ENCODE results near the gene SPATA13.

The SPATA13 gene

DNA sequence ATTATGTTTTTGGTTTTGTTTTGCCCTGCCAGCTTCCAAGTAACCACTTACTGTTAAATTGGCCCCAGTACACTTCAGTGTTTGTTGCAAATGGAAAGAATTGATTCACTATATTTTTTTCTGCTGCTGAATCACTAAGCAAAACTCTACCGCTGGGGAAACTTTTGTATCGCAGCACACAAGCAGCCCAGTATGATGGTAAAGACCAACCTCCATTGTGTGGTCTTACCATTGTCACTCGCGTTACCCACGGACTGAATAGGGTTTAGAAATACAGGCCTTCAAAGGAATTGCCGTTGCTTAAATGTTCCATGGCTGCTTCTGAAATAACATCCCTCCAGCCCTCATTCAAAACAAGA lies 7.9 kb downstream of the SPATA13 start:
- no peak for DNase-seq

DNA sequence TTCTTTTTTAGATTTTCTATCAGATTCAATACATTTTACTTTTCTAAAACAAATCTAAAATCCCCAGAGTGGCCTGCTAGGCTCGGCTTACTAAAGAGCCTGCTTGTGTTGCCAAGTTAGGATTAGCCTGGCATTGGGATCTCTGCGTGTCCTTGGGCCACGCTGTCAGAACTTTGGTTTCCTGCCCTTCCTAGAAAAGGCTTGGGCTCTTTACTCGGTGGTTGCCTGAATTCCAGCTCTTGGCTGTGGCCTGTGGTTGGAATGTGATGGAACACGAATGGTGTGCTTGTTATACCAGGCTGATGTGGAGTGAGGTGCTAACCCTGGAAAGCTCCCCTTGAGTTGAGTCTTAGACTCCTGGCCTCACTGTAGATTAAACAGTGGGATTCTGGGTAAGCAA lies 8.5 kb downstream of the SPATA13 start:
- DNase-seq: no peak

DNA sequence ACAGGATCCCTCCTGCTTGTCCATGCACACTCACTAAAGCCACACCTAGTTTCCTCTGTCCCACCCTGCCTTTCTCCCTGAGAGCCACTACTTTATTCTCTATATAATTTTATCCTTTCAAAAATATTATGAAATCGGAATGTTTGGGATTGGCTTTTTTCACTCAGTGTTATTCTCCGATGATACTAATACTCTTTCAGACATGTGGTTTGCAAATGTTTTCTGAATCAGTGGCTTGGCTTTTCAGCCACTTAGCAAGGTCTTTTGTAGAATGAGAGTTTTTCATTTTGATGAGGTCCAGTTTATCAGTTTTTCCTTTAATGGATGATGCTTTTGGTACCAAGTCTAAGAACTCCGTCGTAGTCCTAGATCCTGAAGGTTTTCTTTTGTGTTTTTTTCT lies 11.6 kb downstream of the SPATA13 start:
- no peak for DNase-seq

DNA sequence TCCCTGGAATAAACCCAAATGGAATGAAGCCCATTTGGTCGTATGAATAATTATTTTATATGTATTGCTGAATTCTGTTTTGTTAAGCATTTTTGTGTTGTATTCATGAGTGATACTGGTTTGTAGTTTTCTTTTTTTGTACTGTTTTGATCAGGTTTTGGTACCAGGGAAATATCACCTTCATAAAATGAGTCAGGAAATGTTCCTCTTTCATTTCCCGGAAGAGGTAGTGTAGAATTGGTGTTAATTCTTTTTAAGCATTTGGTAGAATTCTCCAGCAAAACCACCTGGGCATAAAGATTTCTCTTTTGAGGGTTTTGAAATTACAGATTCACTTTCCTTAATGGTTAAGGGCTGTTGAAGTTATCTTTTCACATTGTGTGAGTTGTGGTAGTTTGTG lies 13.3 kb downstream of the SPATA13 start:
- DNase-seq: no peak

- DNase-seq: no peak
Measured at GRCh38 chr13:24175847-24176246, 15.3 kb downstream of the SPATA13 start.

DNA sequence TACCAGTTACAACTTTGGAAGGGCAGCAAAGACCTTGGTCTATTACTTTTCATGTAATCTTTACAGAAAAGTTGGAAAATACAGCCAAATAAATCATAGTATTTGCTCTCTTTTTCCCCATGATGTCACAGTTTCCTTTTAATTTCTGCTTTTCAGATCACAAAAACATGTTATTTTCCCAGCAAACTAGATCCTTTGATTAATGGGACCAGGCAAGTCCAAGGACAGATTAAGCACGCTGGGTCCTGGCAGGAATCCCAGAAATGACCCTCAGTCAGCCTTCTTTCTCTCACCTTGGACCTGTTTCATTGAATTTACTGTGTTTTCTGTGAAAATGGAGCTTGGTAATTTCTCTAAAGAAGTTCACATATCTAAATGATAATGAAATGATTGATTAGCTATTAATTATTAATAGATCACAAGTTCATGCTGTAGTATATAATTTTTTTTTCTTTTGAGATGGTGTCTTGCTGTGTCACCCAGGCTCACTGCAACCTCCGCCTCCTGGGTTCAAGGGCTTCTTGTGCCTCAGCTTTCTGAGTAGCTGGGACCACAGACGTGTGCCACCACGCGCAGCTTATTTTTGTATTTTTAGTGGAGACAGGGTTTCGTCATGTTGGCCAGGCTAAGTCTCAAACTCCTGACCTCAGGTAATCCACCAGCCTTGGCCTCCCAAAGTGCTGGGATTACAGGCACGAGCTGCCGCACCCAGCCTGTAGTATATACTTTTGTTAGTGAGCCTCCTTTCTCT lies 16.0 kb downstream of the SPATA13 start:
- DNase-seq: no peak

DNA sequence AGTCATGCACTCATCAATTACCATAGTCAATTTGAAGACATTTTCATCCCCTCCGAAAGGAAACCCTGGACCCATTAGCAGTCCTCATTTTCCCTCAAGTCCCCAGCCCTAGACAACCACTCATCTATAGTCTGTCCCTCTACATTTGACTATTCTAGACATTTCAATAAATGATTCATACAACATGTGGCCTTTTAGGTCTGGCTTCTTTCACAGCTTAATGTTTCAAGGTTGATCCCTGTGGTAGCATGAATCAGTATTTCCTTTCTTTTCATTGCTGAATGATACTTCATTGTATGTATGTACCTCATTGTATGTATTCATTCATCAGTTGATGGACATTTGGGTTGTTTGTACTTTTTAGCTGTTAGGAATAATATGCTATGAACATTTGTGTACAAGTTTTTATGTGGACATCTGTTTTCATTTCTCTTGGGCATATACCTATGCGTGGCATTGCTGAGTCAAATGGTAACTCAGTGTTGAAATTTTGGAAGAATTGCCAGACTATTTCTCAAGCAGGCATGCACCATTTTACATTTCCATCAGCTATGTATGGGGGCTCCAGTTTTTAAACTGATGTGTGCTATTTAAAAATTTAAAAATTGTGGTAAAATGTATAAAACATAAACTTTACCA lies 18.4 kb downstream of the SPATA13 start:
- DNase-seq: no peak

GRCh38 chr13:24179486-24179850 lies 18.9 kb downstream of the SPATA13 start:
- DNase-seq: no peak

GRCh38 chr13:24180750-24181377 lies 20.3 kb downstream of the SPATA13 start:
- no peak for DNase-seq

DNA sequence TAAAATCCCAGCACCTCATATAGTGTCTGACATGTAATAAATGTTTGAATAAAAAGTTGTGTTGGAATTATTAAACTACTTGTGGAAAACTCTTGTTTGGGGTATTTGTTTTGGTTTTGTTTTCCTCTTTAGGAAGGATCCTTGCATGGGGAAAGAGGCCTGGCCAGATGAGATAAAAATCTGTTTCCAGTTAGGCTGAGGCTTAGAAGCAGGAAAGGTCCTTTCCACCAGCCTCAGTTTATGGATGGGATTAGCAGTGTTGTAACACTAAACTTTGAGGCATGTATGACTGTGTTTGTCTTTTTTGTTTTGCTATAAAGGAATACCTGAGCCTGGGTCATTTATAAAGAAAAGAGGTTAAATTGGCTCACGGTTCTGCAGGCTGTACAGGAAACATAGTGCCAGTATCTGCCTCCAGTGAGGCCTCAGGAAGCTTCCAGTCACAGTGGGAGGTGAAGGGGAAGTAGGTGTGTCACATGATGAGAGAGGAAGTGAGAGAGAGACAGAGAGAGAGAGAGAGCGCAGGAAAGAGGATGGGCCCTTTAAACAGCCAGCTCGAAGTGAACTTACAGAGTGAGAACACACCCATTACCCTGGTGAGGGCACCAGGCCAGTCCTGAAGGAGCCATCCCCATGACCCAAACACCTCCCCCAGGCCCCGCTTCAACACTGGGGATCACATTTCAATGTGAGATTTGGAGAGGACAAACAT lies 21.6 kb downstream of the SPATA13 start:
- no peak for DNase-seq

DNA sequence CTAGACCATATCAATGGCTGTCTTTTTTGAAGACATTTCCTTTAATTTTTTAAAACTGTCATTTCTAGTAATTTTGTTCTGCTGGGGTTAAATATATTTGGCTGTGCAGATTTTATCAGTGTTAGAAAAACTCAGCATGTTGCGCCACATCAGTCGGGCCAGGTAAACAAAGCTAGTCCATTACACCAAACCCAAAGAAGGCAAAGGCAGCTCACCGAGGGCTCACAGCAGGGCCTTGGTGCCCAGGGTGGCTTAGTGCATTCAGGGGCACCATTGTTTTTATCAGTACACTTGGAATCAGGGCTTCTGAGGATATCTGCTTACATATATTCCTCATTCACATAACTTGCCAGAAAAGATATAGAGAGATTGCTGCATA lies 22.2 kb downstream of the SPATA13 start:
- no peak for DNase-seq

GRCh38 chr13:24183741-24184182 lies 23.2 kb downstream of the SPATA13 start:
- no peak for DNase-seq

DNA sequence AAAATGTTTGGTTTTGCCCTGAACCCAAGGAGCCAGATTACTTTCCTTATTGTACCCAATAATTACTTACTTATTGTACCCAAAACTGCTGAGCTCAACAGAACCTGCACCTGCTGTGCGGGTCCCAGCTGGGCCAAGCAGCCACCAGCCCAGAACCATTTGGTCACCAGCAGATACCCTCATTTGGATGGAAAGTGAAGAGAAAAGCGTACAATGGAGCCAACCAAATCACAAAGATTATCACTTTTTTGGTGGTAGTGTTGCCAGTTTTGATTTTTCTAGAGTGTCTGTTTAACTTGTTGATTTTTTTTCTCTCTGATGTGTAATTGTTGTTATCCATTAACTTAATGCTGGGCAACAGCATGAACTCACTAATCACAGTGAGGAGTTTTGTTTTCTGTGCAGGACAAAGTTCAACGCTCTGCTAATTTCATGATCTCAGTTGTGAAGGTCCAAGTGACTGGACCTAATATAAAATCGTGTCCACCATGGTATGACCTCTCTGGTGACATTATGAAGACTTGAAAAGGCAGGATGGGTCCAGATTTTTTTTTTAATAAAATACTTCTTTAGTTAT lies 23.8 kb downstream of the SPATA13 start:
- DNase-seq: no peak

DNA sequence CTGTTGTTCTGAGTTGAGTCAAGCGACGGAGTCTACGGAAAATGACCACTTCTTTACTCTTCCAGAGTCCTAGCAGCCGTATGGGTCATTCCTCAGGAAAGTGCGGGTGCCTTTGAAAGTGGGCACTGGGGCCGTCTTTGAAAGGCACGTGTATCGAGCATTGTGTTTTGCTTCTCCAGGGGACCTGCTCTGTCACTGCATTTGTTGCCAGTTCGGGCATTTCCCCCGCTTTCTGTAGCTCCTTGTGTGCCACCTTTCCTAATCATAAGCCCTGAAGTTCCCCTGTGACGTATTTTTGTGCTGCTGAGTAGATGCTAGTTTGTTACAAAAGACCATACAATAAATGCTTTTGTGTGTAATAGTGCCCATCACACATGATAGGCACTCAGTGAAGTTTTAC lies 24.4 kb downstream of the SPATA13 start:
- no peak for DNase-seq

DNA sequence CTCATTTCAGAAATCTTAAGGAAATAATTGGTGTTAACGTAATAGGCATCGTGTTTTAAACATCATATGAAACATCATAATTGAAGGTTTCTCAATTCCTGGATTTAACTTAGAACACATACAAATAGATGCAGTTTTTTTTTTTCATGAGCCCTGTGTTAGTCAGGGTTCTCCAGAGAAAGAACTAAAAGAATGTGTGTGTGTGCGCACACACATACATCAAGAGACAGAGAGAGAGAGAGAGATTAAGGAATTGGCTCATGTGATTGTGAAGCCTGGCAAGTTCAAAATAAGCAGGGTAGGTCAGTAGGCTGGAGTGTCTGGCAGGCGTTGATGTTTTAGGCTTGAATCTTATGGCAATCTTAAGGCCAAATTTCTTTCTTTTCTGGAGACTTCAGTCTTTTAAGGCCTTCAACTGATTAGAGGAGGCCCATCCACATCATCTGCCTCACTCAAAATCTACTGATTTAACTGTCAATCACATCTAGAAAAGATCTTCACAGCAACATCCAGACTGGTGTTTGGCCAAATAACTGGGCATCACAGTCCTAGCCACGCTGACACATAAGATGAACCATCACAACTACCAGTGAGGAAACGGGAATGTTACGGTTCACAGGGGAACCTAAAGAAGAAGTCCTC lies 25.2 kb downstream of the SPATA13 start:
- no peak for DNase-seq

GRCh38 chr13:24187185-24187584 lies 26.7 kb downstream of the SPATA13 start:
- DNase-seq: no peak

GRCh38 chr13:24192057-24192810 lies 31.7 kb downstream of the SPATA13 start:
- no peak for DNase-seq

DNA sequence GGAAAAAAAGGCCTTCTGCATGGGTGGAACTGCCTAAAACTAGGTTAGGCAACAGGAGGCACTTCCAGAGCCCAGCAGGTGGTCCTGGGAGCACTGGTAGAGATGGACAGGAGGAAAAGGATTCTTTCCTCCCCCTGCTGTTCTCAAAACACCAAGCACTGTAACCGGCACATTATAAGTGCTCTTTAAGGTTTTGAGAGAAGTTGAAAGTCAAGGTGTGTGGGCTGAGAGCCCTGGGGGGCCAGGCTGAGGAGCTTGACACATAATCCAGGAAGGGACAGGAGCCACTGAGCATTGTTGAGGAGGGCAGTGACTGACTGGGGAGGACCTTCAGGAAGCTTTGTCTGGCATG lies 32.3 kb downstream of the SPATA13 start:
- DNase-seq: no peak

GRCh38 chr13:24194447-24194846 lies 33.9 kb downstream of the SPATA13 start:
- no peak for DNase-seq

GRCh38 chr13:24195626-24196025 lies 35.1 kb downstream of the SPATA13 start:
- DNase-seq: no peak

GRCh38 chr13:24196593-24197197 lies 36.2 kb downstream of the SPATA13 start:
- DNase-seq: no peak

DNA sequence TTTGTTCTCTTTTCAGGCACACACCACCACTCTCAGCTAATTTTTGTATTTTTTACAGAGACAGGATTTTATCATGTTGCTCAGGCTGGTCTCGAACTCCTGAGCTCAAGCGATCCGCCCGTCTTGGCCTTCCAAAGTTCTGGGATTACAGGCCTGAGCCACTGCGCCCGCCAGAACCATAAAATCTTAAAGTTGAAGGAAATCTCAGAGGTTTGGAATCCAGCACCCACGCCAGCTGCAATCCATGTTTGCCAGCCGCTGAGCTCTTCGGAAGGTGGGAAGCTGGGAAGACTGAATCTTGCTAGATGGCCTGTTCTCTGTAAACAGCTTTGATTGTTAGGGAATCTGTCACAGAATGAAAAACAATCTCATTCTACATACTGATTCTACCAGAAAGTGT lies 38.5 kb downstream of the SPATA13 start:
- DNase-seq: no peak

Data from left hindlimb (tissue), 1 donor.